ENCODE data around the gene RYR3.
A peak's percentile ranks its signal among the peaks of the same experiment; 100 is the strongest.

The RYR3 gene

GRCh38 chr15:33445984-33446383 lies 135.2 kb downstream of the RYR3 start:
- no peak overlapping the region for H2AFZ ChIP-seq (ENCODE audit: low read length)
- no peak overlapping the region for H3K4me2 ChIP-seq (ENCODE audit: low read depth, low read length, poor library complexity, severe bottlenecking)
- no peaks in the 10 kb centered on the region for H3K9me2 ChIP-seq (replicated peaks; ENCODE audit: low read depth, low read length)
- no peak for TF ChIP-seq CTCF (conservative IDR thresholded peaks at IDR 0.05; ENCODE audit: low read length)
- TF ChIP-seq EZH2phosphoT487 (IDR thresholded peaks at IDR 0.05; ENCODE audit: borderline replicate concordance) = no peak
- no peak overlapping the region for H3K9ac ChIP-seq (ENCODE audit: low read depth, low read length, poor library complexity, severe bottlenecking)
- no peaks in the 10 kb centered on the region for H3K27me3 ChIP-seq (ENCODE audit: insufficient read depth, low read length, poor library complexity, severe bottlenecking)
- H3K4me1 ChIP-seq (ENCODE audit: insufficient read depth, low read length, poor library complexity, severe bottlenecking) = peaks cover 34% of the 10 kb centered on the region
- H3K4me3 ChIP-seq (ENCODE audit: low read length, poor library complexity, severe bottlenecking) = no peak overlapping the region
- H3K36me3 ChIP-seq (ENCODE audit: insufficient read depth, low read length) = no peaks in the 10 kb centered on the region
- H3K79me2 ChIP-seq (ENCODE audit: insufficient read depth, low read length) = no peaks in the 10 kb centered on the region
- no peaks in the 10 kb centered on the region for H3K9me3 ChIP-seq (ENCODE audit: insufficient read depth, low read depth, low read length)
- no peaks in the 10 kb centered on the region for H4K20me1 ChIP-seq (ENCODE audit: insufficient read depth, low read length, poor library complexity, severe bottlenecking)
- no peaks in the 10 kb centered on the region for H3F3A ChIP-seq (ENCODE audit: low read depth)

- H2AFZ ChIP-seq (ENCODE audit: low read length) = peak overlapping the region; percentile 23; the same call in 1 of the 2 replicates
- no peak overlapping the region for H3K4me3 ChIP-seq (ENCODE audit: low read length, poor library complexity, severe bottlenecking)
- no peaks in the 10 kb centered on the region for H3K36me3 ChIP-seq (ENCODE audit: insufficient read depth, low read length)
- H3K79me2 ChIP-seq (ENCODE audit: insufficient read depth, low read length) = no peaks in the 10 kb centered on the region
- H4K20me1 ChIP-seq (ENCODE audit: insufficient read depth, low read length, poor library complexity, severe bottlenecking) = no peaks in the 10 kb centered on the region
- no peak for TF ChIP-seq EZH2phosphoT487 (IDR thresholded peaks at IDR 0.05; ENCODE audit: borderline replicate concordance)
- peaks cover 13% of the 10 kb centered on the region for H3K4me1 ChIP-seq (ENCODE audit: insufficient read depth, low read length, poor library complexity, severe bottlenecking)
- H3K9me3 ChIP-seq (ENCODE audit: insufficient read depth, low read depth, low read length) = no peaks in the 10 kb centered on the region
- no peaks in the 10 kb centered on the region for H3K9me2 ChIP-seq (replicated peaks; ENCODE audit: low read depth, low read length)
- no peaks in the 10 kb centered on the region for H3K27me3 ChIP-seq (ENCODE audit: insufficient read depth, low read length, poor library complexity, severe bottlenecking)
- H3K9ac ChIP-seq (ENCODE audit: low read depth, low read length, poor library complexity, severe bottlenecking) = no peak overlapping the region
- no peaks in the 10 kb centered on the region for H3F3A ChIP-seq (ENCODE audit: low read depth)
- no peak overlapping the region for H3K4me2 ChIP-seq (ENCODE audit: low read depth, low read length, poor library complexity, severe bottlenecking)
Measured at GRCh38 chr15:33448151-33448550, 137.4 kb downstream of the RYR3 start.

DNA sequence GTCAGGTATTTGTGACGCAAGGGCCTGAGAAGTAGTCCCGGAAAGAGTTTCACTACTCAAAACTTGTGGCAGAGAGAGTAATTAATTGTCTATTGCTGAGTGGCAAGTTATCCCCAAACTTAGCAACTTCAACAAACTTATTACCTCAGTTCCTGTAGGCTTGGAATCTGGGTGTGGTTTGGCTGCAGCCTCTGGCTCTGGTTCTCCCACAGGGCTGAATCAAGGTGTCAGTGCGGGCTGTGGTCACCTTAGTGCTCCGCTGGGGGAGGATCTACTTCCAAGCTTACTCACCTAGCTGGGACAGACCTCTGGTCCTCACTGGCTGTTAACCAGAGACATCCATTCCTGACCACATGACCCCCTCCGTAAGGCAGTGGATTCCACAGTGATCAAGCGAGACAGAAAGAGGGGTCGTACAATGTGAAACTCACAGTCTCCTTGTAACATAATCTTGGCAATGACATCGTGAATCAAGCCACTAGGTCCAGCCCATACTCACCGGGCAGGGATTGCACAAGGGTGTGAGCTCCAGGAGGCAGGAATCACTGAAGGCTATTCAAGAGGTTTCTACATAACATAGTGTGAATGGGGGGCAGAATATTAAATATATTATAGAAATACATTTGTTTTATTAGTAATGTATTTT lies 138.3 kb downstream of the RYR3 start:
- H3K4me3 ChIP-seq (ENCODE audit: low read length, poor library complexity, severe bottlenecking) = no peak overlapping the region
- H3K4me1 ChIP-seq (ENCODE audit: insufficient read depth, low read length, poor library complexity, severe bottlenecking) = peaks cover 4% of the 10 kb centered on the region
- no peak overlapping the region for H3K4me2 ChIP-seq (ENCODE audit: low read depth, low read length, poor library complexity, severe bottlenecking)
- no peaks in the 10 kb centered on the region for H3K9me2 ChIP-seq (replicated peaks; ENCODE audit: low read depth, low read length)
- no peaks in the 10 kb centered on the region for H3K79me2 ChIP-seq (ENCODE audit: insufficient read depth, low read length)
- H2AFZ ChIP-seq (ENCODE audit: low read length) = no peak overlapping the region
- no peaks in the 10 kb centered on the region for H4K20me1 ChIP-seq (ENCODE audit: insufficient read depth, low read length, poor library complexity, severe bottlenecking)
- H3K9me3 ChIP-seq (ENCODE audit: insufficient read depth, low read depth, low read length) = no peaks in the 10 kb centered on the region
- no peaks in the 10 kb centered on the region for H3K27me3 ChIP-seq (ENCODE audit: insufficient read depth, low read length, poor library complexity, severe bottlenecking)
- no peak overlapping the region for H3K9ac ChIP-seq (ENCODE audit: low read depth, low read length, poor library complexity, severe bottlenecking)
- TF ChIP-seq EZH2phosphoT487 (IDR thresholded peaks at IDR 0.05; ENCODE audit: borderline replicate concordance) = no peak
- TF ChIP-seq CTCF (conservative IDR thresholded peaks at IDR 0.05; ENCODE audit: low read length) = no peak
- no peaks in the 10 kb centered on the region for H3K36me3 ChIP-seq (ENCODE audit: insufficient read depth, low read length)
- no peaks in the 10 kb centered on the region for H3F3A ChIP-seq (ENCODE audit: low read depth)

DNA sequence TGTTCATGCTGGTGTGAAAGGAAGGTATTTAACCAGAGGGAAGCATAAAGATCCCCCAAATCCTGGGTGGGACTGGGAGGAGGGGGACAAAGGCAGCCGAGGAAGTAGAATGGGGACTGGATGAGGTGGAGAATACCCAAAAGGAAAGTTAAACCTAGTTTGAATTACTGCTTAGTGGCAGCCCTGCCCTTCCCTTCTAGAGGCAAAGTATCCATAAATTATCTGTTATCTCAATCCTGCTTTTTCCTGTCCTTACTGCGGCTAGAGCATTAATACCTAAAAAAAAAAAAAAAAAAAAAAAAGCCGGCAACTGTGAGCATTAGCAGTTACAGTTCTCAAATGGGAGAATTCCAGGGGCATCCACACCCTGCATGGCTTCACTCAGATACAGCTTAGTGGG lies 139.0 kb downstream of the RYR3 start:
- Histone ChIP-seq H3K9ac (ENCODE audit: low read depth, low read length, poor library complexity, severe bottlenecking) (no peak overlapping the region), H3K4me2 (ENCODE audit: low read depth, low read length, poor library complexity, severe bottlenecking) (no peak overlapping the region), H2AFZ (ENCODE audit: low read length) (no peak overlapping the region), H3K36me3 (ENCODE audit: insufficient read depth, low read length) (no peaks in the 10 kb centered on the region), H3K4me1 (ENCODE audit: insufficient read depth, low read length, poor library complexity, severe bottlenecking) (peaks cover 4% of the 10 kb centered on the region), H3K9me3 (ENCODE audit: insufficient read depth, low read depth, low read length) (no peaks in the 10 kb centered on the region), H4K20me1 (ENCODE audit: insufficient read depth, low read length, poor library complexity, severe bottlenecking) (no peaks in the 10 kb centered on the region), H3K9me2 (replicated peaks; ENCODE audit: low read depth, low read length) (no peaks in the 10 kb centered on the region), H3K27me3 (ENCODE audit: insufficient read depth, low read length, poor library complexity, severe bottlenecking) (no peaks in the 10 kb centered on the region), H3K79me2 (ENCODE audit: insufficient read depth, low read length) (no peaks in the 10 kb centered on the region), H3K4me3 (ENCODE audit: low read length, poor library complexity, severe bottlenecking) (no peak overlapping the region), H3F3A (ENCODE audit: low read depth) (no peaks in the 10 kb centered on the region)
- TF ChIP-seq EZH2phosphoT487 (IDR thresholded peaks at IDR 0.05; ENCODE audit: borderline replicate concordance) (no peak), CTCF (conservative IDR thresholded peaks at IDR 0.05; ENCODE audit: low read length) (no peak)
